ENCODE data around the gene RFPL3. TPM values are rescaled to one million over a fixed set of nuclear protein-coding genes. Genes with fewer than 3 reads are reported as not detected.

Gene RFPL3
- total RNA-seq = not detected in 2 replicates

GRCh38 chr22:32357567-32357966 lies at the start of gene RFPL3:
RFPL3 (plus strand) TSS chr22:32357867; CDS start chr22:32358072, 205 bp downstream.

Small RNAs within 50 kb of the gene (small RNA-seq; reads per million reads assigned to genes)
- not detected for gene AL021937.2
- not detected for gene IGLVIVOR22-2
- gene RF02171 = not detected
- gene RF02172 = not detected

Other genes with a start within 250 kb of the RFPL3 start
- not detected in 2 replicates for gene C22orf42, start 198.6 kb upstream of the RFPL3 start, total RNA-seq
- not detected in 2 replicates for gene RFPL2, start 152.8 kb upstream of the RFPL3 start, total RNA-seq
- 0.86 and 2.6 TPM in 2 replicates for gene SLC5A4, start 102.5 kb upstream of the RFPL3 start, total RNA-seq
- 133 and 156 TPM in 2 replicates for gene RTCB, start 54.4 kb downstream of the RFPL3 start, total RNA-seq
- gene BPIFC, start 106.6 kb downstream of the RFPL3 start, total RNA-seq = 1.3 TPM in 1 of 2 replicates, not detected in the other
- gene FBXO7, start 116.9 kb downstream of the RFPL3 start, total RNA-seq = 86.6 and 95.6 TPM in 2 replicates